Body of pancreas (tissue), 4 donors: ENCODE measurements around the gene NID2.

ENCODE experiments used
- CTCF ChIP-seq, 7 experiments: fragments of 450-650 bp in 4 of 7; fragments of 200-600 bp in 3 of 7; sonication (generic) in 3 of 7; IDR thresholded peaks; one replicate each; pipeline ENCODE4 v1.5.1; 2016 to 2019; ENCODE audit warnings: antibody characterized with exemption in 7 of 7
- POLR2A ChIP-seq, 3 donors: fragments of 450-650 bp; IDR thresholded peaks; one replicate each; pipeline ENCODE4 v1.6.1; 2016; ENCODE audit warnings: antibody characterized with exemption in 3 of 3, mild to moderate bottlenecking in 2 of 3

GRCh38 chr14:52051871-52052270, 17.0 kb downstream of the NID2 start:
- TF ChIP-seq CTCF (IDR thresholded peaks at IDR 0.05) (no peak), POLR2A (IDR thresholded peaks at IDR 0.05) (no peak)
